Loucy (cell line): ENCODE measurements around the gene PIM3.

ENCODE experiments used
- H2AFZ ChIP-seq: fragments of 200-600 bp; sonication (generic); 2 replicates; pipeline ENCODE4 v1.6.0; 2016; ENCODE audit warnings: antibody characterized with exemption, mild to moderate bottlenecking, low read length, moderate library complexity
- H3F3A ChIP-seq: fragments of 200-600 bp; 2 replicates; pipeline ENCODE4 v1.6.0; 2016; ENCODE audit warnings: antibody characterized with exemption, low read depth, mild to moderate bottlenecking
- H3K27me3 ChIP-seq: fragments of 200-600 bp; sonication (generic); 2 replicates; pipeline ENCODE4 v1.6.1; 2014; ENCODE audit warnings: low read length, mild to moderate bottlenecking; ENCODE audit not compliant: insufficient read depth, poor library complexity, severe bottlenecking
- H3K36me3 ChIP-seq: fragments of 200-600 bp; sonication (generic); 2 replicates; pipeline ENCODE4 v1.6.1; 2016; ENCODE audit warnings: low read length; ENCODE audit not compliant: insufficient read depth
- H3K4me1 ChIP-seq: fragments of 200-600 bp; sonication (generic); 2 replicates; pipeline ENCODE4 v1.5.1; 2014; ENCODE audit warnings: low read length, mild to moderate bottlenecking; ENCODE audit not compliant: insufficient read depth, poor library complexity, severe bottlenecking
- H3K4me2 ChIP-seq: fragments of 200-600 bp; sonication (generic); 2 replicates; pipeline ENCODE4 v1.6.0; 2014; ENCODE audit warnings: antibody characterized with exemption, low read length, low read depth, mild to moderate bottlenecking; ENCODE audit not compliant: poor library complexity, severe bottlenecking
- H3K4me3 ChIP-seq: fragments of 200-600 bp; sonication (generic); 2 replicates; pipeline ENCODE4 v1.5.1; 2014; ENCODE audit warnings: low read length, mild to moderate bottlenecking, mixed read lengths; ENCODE audit not compliant: poor library complexity, severe bottlenecking
- H3K79me2 ChIP-seq: fragments of 200-600 bp; sonication (generic); 2 replicates; pipeline ENCODE4 v1.6.1; 2014; ENCODE audit warnings: low read length; ENCODE audit not compliant: insufficient read depth
- H3K9ac ChIP-seq: fragments of 200-600 bp; sonication (generic); 2 replicates; pipeline ENCODE4 v1.6.0; 2014; ENCODE audit warnings: mild to moderate bottlenecking, low read depth, low read length, moderate library complexity; ENCODE audit not compliant: poor library complexity, severe bottlenecking
- H3K9me2 ChIP-seq: fragments of 200-600 bp; sonication (generic); replicated peaks from 2 replicates; pipeline ENCODE4 v1.6.1; 2016; ENCODE audit warnings: low read depth, low read length, mixed read lengths
- H3K9me3 ChIP-seq: fragments of 200-600 bp; sonication (generic); 2 replicates; pipeline ENCODE4 v1.6.1; 2014; ENCODE audit warnings: mild to moderate bottlenecking, antibody characterized with exemption, low read length, low read depth; ENCODE audit not compliant: insufficient read depth
- H4K20me1 ChIP-seq: fragments of 200-600 bp; sonication (generic); 2 replicates; pipeline ENCODE4 v1.6.0; 2014; ENCODE audit warnings: antibody characterized with exemption, low read length, mild to moderate bottlenecking; ENCODE audit not compliant: insufficient read depth, poor library complexity, severe bottlenecking
- CTCF ChIP-seq: fragments of 200-600 bp; sonication (generic); conservative IDR thresholded peaks from 2 replicates; pipeline ENCODE4 v1.5.1; 2014; ENCODE audit warnings: mild to moderate bottlenecking, antibody characterized with exemption, low read length
- EZH2phosphoT487 ChIP-seq: fragments of 200-600 bp; IDR thresholded peaks from 2 replicates; pipeline ENCODE4 v1.6.1; 2018; ENCODE audit warnings: antibody characterized with exemption, mild to moderate bottlenecking, moderate library complexity, borderline replicate concordance

PIM3 gene

DNA sequence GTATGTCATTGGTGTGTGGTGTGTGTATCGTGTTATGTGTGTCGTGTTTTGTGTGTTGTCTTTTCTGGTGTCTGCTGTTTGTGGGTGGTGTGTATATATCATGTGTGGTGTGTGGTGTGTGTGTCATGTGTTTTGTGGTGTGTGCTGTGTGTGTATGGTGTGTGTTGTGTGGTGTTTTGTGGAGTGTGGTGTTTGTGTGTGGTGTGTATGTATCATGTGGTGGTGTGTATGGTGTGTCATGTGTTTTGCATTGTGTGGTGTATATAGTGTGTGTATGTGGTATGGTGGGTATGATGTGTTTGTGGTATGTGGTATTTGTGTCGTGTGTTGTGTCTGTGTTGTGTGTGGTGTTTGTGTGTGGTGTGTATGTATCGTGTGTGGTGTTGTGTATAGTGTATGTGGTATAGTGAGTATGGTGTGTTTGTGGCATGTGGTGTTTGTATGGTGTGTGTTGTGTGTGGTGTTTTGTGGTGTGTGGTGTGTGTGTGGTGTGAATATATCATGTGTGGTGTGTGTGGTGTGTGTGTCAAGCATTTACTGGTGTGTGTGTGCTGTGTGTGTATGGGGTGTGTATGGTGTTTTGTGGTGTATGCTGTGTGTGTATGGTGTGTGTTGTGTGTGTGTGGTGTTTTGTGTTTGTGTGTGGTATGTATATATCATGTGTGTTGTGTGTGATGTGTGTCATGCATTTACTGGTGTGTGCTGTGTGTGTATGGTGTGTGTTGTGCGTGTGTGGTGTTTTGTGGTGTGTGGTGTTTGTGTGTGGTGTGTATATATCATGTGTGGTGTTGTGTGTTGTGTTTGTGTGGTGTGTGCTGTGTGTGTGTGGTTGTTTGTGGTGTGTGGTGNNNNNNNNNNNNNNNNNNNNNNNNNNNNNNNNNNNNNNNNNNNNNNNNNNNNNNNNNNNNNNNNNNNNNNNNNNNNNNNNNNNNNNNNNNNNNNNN lies 12.7 kb downstream of the PIM3 start:
- TF ChIP-seq CTCF = no peak
- no peak for TF ChIP-seq EZH2phosphoT487
- no peak overlapping the region for H3K4me2 ChIP-seq

DNA sequence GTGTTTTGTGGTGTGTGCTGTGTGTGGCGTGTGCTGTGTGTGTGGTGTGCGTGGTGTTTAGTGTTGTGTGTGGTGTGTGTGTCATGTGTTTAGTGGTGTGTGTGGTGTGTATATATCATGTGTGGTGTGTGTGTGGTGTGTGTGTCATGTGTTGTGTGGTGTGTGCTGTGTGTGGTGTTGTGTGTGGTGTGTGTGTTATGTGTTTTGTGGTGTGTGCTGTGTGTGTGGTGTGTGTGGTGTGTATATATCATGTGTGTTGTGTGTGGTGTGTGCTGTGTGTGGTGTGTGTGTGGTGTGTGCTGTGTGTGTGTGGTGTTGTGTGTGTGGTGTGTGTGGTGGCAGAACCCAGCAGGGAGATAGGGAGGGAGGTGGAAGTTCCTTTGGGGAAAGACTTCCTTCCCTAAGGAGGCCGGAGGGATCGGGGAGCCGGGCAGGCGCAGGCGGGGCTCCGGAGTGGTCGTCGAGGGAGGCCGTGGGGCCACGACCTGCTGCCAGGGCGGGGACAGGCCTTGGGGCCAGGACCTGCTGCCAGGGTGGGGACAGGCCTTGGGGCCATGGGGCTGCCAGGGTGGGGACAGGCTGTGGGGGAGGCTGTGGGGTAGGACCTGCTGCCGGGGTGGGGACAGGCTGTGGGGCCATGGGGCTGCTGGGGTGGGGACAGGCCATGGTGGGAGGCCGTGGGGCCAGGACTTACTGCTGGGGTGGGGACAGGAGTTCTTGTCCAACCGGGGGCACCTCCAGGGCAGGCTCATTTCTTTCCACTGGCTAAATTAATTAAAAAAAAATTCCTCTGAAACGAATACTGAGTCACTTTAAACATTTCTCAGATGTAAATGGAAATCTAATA lies 15.2 kb downstream of the PIM3 start:
- Histone ChIP-seq H4K20me1 (no peaks in the 10 kb centered on the region), H3K9ac (no peak overlapping the region), H3K9me3 (0 out of 2 replicates have a peak, but pooled peaks cover 3% of the 10 kb centered on the region), H2AFZ (no peak overlapping the region), H3F3A (peaks cover 9% of the 10 kb centered on the region), H3K9me2 (no peaks in the 10 kb centered on the region), H3K79me2 (no peaks in the 10 kb centered on the region), H3K4me1 (peaks cover 13% of the 10 kb centered on the region), H3K4me3 (no peak overlapping the region), H3K27me3 (no peaks in the 10 kb centered on the region), H3K36me3 (no peaks in the 10 kb centered on the region), H3K4me2 (no peak overlapping the region)
- TF ChIP-seq CTCF (no peak), EZH2phosphoT487 (no peak)

More for the DNA sequence above, 12.7 kb downstream of the PIM3 start:
- Histone ChIP-seq H3K9me3 (no peaks in the 10 kb centered on the region), H3K9me2 (no peaks in the 10 kb centered on the region), H3K79me2 (no peaks in the 10 kb centered on the region), H3K27me3 (no peaks in the 10 kb centered on the region), H3K9ac (no peak overlapping the region), H3K4me3 (no peak overlapping the region), H3K36me3 (no peaks in the 10 kb centered on the region), H3F3A (peaks cover 9% of the 10 kb centered on the region), H2AFZ (no peak overlapping the region), H4K20me1 (no peaks in the 10 kb centered on the region), H3K4me1 (peaks cover 22% of the 10 kb centered on the region)

DNA sequence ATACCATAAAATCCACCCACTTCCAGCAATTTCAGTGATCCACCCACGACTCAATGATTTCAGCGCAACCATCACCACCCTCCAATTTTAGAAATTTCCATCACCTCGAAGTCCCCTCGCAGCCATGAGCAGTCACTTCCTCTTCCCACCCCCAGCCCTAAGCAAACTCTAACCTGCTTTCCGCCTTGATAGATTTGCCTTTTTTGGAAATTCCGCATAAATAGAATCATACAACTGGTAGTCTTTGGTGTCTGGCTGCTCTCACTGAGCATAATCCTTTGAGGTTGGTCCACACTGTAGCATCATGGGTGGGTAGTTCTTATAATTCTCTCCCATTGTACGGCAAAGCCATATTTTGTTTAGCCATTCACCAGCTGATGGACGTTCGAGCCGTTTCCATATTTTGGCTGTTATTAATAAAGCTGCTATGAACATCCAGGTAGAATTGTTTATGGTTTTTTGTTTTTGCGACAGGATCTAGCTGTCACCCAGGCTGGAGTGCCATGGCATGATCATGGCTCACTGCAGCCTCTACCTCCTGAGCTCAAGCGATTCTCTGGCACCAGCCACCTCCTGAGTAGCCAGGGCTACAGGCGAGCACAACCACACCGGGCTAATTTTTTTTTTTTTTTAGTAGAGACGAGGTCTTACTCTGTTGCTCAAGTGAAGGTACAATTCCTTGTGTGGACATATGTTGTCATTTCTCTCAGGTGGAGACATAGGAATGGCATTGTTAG lies 16.0 kb downstream of the PIM3 start:
- H3K36me3 ChIP-seq = no peaks in the 10 kb centered on the region
- TF ChIP-seq CTCF (no peak), EZH2phosphoT487 (no peak)
- H3K79me2 ChIP-seq = no peaks in the 10 kb centered on the region
- H3K27me3 ChIP-seq = no peaks in the 10 kb centered on the region
- no peak overlapping the region for H2AFZ ChIP-seq
- H3K4me2 ChIP-seq = no peak overlapping the region
- H3K9me3 ChIP-seq = 0 out of 2 replicates have a peak, but pooled peaks cover 3% of the 10 kb centered on the region
- H3K4me1 ChIP-seq = peaks cover 6% of the 10 kb centered on the region
- H4K20me1 ChIP-seq = no peaks in the 10 kb centered on the region
- H3K9me2 ChIP-seq = no peaks in the 10 kb centered on the region
- no peak overlapping the region for H3K4me3 ChIP-seq
- H3F3A ChIP-seq = peaks cover 9% of the 10 kb centered on the region
- no peak overlapping the region for H3K9ac ChIP-seq
